ENCODE results near the gene MAN2B1.
"Not testable (repeated sequence)": the region's sequence is repeated elsewhere in the genome, so short reads cannot be mapped to it uniquely, and the experiment has no call there.

MAN2B1 gene

GRCh38 chr19:12666265-12667048, at the start of gene MAN2B1, which contains the start of gene WDR83:
Gene MAN2B1, minus strand, starts transcription at chr19:12666742. Its CDS starts 41 bp downstream, at chr19:12666701.
Gene WDR83, plus strand, starts transcription at chr19:12666807. Its CDS starts 2,984 bp downstream, at chr19:12669791.
- DNase-seq, result peak; percentile 43

GRCh38 chr19:12715929-12716328, 49.4 kb upstream of the MAN2B1 start:
- DNase-seq, result no peak

DNA sequence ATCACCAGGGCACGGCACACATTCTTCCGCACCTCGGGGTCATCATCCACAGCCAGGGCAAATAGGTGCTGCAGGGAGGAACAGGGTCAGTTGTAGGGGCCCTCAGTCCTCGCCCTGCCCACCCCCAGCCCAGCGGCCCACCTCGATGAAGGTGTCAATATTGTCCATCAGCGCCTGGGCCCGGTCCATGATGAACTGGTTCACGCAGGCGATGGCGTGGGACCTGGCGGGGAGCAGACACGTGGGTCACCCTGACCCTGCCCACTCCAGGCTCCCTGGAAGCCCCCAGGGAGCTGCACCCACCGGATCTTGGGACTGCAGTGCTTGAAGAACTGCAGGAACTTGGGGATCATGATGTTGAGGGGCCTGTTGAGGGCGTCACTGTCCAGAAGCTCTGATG, 48.6 kb upstream of the MAN2B1 start:
- no peak for DNase-seq

DNA sequence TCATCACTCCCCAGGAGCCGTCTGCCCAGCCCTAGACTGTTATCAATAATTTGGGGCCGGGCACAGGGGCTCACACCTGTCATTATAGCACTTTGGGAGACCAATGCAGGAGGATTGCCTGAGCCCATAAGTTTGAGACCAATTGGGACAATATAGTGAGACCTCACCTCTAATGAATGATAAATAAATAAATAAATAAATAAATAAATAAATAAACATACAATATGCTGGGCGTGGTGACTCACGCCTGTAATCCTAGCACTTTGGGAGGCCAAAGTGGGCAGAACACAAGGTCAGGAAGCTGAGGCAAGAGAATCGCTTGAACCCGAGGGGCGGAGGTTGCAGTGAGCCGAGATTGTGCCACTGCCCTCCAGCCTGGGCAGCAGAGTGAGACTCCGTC, 46.8 kb upstream of the MAN2B1 start:
- not testable (repeated sequence) for DNase-seq

- DNase-seq, result not testable (repeated sequence)
Observed at GRCh38 chr19:12712077-12712476, 45.5 kb upstream of the MAN2B1 start.

- DNase-seq, result no peak
Observed at GRCh38 chr19:12711187-12711586, 44.6 kb upstream of the MAN2B1 start.

- DNase-seq, result no peak
Observed at GRCh38 chr19:12708641-12709040, 42.1 kb upstream of the MAN2B1 start.

- no peak for DNase-seq
Observed at GRCh38 chr19:12706332-12706718, 39.8 kb upstream of the MAN2B1 start.

DNA sequence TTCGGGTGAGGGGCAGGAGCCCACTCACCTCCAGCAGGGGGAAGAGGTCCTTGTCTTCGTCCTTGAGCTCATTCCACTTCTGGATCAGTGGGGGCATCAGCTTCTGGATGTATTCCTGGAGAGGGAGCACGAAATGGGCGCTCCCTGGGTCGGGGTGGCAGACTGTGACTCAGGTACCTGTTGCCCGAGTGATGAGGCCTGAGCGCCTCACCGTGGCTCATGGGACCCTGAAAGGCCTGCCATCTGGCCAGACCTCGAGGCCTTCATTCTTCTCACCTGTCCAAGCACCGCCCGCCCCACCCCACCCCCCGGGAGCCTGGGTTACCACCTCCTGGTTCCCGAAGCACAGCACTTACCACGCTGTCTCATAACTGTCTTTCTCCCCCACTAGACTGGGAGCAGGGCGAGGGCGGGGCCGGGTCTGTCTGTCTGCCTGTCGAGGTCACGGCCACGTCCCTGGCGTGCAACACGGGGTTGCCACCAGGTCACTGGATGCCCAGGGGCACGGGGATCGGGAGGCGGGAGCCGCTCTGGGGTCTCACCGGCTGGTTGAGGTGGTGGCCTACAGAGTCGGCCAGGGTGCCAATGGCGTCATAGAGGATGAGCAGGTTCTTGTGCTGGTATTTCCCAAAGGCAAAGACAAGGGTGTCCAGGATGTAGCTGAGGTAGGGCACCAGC, 39.3 kb upstream of the MAN2B1 start:
- DNase-seq, result no peak

GRCh38 chr19:12705169-12705568, 38.6 kb upstream of the MAN2B1 start:
- DNase-seq, result no peak

GRCh38 chr19:12703046-12703445, 36.5 kb upstream of the MAN2B1 start:
- DNase-seq, result peak; percentile 43

DNA sequence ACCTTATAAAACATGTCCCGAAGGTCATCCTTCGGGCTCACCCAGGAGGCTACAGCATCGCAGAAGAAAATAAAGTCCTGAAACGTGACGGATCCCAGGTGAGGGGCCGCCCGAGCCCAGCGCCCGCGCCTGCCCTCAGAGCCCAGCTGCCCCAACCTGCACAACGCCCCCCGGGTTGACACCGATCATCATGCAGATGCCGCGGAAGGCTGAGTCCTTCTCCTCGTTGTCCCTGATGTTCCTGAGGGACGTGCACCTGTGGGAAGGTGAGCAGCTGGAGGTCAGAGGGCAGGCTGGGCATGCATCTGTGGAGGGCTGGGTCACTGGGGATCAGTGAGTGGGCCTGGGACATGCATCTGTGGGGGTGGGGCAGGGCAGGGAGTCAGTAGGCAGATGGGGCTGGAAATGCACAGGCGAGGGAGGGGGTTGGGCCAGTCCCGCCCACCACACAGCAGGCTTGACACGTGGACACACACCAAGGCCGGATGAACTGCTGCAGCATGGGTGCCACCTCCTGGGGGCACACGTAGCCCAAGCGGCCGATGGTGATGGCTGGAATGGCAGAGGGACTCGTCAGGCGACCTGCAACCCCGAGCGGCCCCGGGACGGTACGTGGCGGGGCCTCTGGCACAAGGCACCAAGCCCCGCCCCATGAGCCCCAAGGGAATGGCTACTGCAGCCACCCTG, 35.2 kb upstream of the MAN2B1 start:
- no peak for DNase-seq

GRCh38 chr19:12698138-12698537, 31.6 kb upstream of the MAN2B1 start:
- no peak for DNase-seq

GRCh38 chr19:12697425-12697824, 30.9 kb upstream of the MAN2B1 start:
- not testable (repeated sequence) for DNase-seq

- DNase-seq, result peak; percentile 82
Observed at GRCh38 chr19:12696366-12697335, 30.1 kb upstream of the MAN2B1 start, which contains the start of gene FBXW9. Gene FBXW9, minus strand, starts transcription at chr19:12696631. Its CDS starts 50 bp downstream, at chr19:12696581.

DNA sequence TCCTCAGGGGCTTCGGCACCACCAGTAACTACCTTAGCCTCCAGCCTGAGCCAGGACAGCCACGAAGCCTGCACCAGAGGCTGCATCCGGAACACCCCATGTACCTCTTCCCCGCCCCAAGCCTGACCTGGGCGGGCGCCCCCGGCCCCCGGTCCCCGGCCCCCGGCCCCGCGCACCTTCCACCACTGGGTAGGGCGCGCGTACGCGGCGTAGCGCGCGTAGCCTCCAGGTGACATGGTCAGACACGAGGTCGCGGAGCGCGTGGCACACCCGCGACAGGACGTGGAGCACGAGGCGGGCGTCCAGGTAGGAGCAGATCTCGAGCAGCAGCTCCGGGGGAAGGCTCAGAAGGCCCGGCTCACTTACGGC, 29.4 kb upstream of the MAN2B1 start:
- DNase-seq, result no peak

DNA sequence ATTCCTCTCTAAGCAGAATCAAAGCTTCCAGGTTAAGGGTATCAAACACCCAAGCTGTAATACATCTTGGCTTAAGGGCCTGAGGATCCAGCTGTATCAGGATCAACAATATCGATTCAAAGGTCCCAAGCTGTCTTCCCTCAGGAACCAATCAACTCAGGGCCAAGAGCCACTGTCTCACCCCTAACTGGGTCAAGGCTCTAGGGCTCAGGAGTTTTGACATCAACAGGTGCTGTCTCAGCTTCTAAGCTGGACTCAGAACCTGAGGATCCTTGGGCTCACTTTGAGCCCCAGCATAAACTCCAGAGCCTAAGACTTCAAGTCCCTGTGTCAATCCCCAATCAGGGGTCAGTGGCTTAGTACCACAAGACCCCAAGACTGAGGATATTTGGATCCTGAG, 29.0 kb upstream of the MAN2B1 start:
- DNase-seq, result no peak

DNA sequence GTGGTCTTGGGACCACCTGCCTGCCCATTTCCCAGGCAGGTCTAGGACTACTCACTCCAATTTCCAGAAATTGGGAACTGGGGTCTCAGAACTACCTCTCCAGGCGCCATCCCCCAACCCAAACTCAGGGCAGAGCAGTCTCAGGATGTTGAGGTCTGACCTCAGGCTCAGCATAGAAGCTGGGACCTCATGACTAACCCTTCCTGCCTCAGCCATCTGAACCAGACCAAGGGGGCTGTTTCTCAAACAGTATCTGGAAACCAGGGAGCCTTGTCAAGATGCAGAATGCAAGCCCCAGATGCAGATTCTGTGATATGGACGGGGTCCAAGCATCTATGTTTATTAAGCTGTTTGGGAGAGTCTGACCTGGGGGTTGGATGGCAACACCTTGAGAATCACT, 28.6 kb upstream of the MAN2B1 start:
- DNase-seq, result no peak

DNA sequence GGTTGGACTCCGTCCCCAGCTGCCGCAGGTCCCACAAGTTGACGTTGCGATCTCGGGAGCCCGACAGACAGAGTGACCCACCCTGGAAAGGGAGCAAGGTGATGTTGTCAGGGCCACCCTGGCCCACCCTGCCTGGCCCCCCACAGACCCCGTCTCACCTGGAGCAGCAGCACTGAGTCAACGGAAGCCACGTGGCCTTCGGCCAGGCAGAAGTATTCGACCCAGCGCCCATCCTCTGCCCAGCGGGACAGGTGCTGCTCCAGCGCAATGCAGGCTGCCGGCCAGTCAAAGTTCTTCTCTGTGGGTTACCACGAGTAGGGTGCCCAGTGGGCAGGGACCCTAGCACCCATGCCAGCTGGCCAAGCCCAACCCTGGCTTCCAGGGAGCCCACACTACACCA, 28.1 kb upstream of the MAN2B1 start:
- DNase-seq, result no peak

DNA sequence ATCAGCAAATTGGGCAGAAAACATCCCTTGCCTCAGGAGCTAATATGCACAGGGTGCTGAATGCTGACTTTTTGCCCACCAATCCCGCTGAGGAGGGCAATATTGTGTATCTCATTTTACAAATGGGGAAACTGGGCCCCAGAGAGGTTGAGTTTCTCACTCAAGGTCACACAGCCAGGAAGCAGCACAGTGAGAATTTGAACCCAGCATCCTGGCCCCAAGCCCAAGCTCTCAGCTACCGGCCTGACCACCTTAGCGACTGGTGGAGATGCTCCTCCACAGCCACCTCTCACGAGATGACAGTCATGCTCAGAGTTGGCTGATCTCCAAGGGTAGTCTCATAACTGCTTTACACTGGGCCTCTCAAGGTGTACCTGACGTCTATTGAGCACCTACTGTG, 26.4 kb upstream of the MAN2B1 start:
- DNase-seq, result no peak

DNA sequence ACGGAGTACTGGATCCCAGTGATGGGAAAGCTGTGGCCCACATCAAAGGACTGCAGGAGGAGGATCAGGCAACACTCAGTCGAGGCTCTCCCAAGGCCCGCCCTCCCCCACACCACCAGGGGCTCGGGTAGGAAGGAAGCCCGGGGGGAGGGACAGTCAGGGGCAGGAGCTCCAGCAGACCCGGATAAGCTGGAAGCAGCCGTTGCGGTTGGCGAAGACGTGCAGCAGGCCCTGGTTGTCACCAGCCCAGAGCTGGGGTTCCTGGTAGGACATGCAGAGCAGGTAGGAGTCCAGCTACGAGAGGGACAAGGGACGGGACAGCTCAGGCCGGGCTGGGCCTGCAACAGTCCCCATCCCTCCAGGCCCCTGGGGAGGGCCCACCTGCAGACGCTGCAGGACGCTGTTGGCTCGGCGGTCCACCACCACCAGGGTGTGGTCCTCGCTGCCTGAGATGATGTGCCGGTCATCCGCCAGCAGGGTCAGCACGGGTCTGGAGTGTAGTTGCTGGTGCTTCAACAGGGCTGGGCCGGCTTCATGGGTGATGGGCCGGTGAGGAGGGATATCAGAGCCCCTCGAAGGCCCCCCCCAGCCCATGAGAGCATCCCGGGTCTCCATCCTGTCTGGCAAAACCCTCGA, 23.2 kb upstream of the MAN2B1 start:
- DNase-seq, result no peak

DNA sequence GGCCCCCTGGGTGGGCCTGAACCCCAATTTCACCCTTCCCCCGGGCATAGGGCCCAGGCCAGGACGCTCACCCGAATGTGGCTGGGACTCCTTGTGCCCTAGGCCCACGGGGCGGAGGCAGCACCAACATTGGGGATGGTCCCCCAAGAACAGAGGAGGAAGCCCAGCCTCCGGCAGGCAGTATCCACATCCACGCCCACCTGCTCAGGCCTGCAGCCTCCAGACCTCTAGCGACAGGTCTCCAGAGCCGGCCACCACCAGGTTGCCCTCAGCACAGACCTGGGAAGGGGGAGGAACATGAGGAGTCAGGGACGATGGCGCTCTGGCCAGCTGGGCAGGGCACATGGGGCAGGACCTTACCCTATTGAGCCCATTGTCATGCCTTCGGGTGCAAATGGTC, 22.5 kb upstream of the MAN2B1 start:
- DNase-seq, result no peak

All from NCI-H2029 (cell line).